Inflammatory macrophage (primary cell): Measurements from ENCODE around the gene PTPRCAP.
"Not testable (repeated sequence)": the region's sequence is repeated elsewhere in the genome, so short reads cannot be mapped to it uniquely, and the experiment has no call there.

Experiments used
- DNase-seq, 2 donors: peaks; one replicate each; pipeline ENCODE4 v3.0.0-alpha.2; 2020 to 2022

Gene PTPRCAP

DNA sequence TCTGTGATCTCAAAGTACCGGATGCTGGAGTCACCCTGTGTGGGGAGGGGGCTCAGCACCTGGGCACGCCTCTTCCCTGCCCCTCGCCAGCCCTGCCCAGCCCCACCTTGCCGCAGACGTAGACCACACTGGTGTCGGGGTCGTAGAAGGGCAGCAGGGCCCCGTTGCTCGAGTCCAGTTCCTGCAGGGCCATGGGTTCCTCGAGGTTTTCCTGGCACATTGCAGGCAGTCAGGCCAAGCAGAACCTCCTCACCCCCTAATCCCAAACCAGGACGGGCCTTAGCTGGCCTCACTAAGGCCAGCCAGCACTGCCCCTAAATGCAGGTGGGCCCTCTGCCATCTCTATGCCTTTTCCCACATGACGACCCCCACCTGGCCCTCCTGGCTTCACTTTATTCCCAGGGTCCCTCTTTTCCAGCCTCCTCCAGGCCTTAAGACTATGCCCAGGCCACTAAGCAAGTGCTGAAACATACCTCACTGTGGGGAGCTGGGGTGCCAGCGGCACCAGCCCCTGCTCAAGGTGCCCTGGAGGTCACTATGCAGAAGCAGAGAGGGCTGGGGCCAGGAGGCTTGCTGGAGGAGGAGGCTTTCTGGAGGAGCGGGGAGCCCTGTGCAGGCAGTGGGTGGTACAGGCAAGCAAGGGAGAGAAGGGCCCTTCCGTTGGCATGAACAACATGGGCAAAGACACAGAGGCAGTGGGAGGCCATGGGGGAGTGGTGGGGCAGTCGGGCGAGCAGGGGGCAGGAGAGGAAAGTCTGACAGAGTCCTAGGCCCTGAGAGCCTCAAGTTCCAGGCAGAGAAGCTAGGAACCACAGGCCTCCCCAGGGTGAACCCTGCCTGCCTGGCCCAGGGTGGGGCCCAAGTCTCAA lies 3.0 kb upstream of the PTPRCAP start:
- DNase-seq, result no peak

DNA sequence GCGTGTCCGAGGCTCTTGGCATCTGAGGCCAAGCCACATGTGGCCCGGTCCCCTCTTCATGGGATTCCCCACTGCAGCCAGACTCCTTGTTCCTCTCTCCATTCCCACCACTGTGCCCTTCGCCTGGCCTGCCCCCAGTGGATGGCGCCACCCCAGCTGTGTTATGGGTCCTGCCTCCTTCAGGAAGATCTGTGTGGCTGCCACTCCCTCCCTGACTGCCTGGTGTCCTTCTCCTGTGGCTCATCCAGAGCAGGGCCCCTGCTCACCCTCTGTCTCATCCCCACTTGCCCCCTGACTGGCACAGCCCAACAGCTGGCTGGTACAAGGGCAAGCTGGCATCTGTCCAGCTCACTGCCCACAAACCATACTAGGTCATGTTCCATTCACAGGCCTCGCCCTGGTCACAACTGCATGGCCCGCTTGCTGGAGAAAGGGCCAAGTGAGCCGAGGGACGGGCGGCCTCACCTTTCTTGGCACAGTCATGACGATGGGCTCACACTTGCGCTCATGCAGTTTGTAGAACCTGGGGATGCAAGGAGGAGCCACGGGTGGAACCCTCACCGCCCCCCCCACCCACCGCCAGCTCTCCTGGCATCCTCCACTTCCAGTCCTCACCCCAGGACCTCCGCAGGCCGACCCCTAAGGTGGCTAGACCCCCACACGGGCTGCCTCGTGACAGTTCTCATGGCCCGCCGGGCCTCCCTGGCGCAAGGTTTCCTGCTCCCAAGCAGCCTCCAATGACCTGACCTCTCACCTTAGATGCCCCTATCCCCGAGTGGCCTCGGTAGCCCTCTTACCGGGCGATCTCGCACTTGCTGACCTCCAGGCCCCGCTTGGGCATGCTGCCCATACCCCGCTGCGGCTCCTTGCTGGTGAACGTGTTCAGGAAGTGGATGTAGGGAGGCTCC lies 2.1 kb upstream of the PTPRCAP start:
- peak; percentile 55 to 69 for DNase-seq

DNA sequence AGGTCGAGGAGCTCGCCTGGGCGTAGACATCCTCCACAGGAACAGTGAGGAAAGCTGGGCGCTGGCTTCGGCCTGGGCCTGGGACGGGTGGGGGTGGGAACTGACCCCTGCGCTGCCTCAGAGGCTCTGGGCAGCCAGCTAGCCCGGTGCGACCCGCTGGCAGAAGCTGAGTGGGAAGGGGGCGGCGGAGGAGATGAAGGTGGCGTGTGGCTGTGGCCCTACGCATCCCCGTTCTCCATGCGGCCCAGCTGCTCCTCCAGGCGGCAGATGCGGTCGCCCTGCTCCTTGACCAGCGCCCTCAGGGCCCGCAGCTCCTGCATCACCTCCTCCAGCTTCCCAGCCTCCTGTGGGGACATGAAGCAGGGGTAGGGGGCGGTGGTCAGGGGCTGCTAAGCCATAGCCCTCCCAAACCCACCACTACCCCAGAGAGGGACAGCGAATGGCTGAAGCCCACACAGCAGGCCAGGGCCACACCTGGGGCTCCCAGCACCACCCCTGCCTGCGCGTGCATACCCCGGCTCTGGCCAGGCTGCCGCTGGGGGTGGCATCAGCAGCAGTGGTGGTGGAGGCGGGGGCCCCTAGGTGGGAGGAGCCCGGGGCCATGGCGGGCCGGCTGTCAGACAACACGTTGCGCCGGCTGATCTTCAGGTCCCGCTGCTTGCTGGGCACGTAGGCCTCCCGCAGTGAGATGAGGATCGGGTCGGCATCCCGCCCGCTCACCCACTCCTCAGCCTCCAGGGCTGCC lies 848 bp upstream of the PTPRCAP start:
- DNase-seq, result no peak

DNA sequence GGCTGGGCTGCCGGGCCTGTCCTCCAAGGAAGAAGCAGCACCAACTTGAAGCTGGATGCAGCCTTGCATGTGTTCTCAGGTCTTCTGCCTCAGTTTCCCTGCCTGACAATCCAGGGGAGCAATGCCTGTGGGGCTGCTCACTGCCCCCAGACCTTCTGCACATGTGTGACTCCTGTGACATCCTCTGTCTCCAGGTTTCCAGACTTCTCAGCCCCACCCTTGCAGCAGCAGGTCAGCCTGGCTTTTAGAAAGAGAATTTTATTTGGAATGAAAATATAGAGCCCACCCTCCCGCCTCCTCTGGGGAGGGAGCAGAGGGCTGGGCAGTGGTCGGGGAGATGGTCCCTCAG lies 301 bp upstream of the PTPRCAP start:
- no peak for DNase-seq

DNA sequence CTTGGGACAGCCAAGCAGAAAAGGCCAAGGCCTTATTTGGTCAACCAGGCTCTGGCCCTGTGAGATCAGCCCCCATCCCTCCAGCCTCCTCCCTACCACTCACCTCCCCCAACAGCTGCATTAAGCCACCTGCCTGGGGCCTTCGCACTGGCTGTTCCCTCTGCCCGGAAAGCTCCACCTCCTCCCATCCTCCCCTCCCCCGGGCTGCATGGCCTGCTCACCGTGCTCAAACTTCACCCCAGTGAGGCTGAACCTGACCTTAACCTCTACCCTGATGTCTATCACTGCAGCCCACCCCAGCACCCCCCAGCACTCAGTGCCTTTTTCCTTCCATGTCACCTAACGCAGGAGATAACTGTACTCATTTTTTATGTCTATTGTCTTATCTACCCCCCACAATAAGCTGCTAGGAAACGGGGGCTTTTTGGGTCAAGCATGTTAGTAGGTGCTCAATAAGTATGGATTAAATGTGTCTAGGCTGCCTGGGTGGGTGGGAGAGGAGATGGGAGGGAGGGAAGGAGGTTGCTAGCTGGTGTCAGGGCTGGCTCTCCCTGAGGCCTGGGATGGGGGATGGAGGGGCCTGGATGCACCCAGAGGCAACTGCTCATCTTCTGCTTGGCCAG lies 912 bp downstream of the PTPRCAP start:
- no peak for DNase-seq

DNA sequence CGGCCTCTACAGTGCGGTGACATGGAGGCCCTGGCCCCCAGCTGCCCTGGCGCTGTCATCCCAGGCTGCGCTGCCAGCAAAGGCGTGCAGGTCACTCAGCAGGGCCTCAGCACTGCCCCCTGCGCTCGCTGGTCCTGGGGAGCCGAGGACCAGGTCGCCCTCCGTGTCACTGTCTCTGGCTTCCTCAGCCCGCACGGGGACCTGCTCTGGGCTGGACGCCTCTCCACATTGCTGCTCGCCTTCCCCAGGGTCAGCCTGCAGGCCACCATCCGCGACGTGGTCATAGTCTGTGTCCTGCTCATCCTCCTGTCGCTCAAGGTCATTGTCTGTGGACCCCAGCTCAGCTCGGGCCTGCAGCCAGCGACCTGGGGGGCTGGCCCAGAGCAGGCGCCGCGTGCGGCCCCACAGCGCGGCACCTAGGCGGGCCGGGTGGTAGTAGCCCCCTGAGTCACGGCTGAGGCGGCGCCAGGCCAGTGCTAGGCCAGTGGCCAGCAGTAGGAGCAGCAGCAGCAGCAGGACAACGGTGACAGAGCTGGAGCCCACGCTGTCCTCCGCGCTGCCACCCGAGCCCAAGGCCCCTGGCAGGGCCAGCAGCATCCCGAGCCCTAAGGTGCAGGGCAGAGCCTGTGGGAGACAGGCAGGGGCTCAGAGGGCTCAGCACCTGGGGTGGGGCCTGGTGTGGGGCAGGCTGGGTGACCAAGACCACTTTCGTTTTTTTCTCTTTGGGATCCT lies 1.6 kb downstream of the PTPRCAP start:
- no peak for DNase-seq

DNA sequence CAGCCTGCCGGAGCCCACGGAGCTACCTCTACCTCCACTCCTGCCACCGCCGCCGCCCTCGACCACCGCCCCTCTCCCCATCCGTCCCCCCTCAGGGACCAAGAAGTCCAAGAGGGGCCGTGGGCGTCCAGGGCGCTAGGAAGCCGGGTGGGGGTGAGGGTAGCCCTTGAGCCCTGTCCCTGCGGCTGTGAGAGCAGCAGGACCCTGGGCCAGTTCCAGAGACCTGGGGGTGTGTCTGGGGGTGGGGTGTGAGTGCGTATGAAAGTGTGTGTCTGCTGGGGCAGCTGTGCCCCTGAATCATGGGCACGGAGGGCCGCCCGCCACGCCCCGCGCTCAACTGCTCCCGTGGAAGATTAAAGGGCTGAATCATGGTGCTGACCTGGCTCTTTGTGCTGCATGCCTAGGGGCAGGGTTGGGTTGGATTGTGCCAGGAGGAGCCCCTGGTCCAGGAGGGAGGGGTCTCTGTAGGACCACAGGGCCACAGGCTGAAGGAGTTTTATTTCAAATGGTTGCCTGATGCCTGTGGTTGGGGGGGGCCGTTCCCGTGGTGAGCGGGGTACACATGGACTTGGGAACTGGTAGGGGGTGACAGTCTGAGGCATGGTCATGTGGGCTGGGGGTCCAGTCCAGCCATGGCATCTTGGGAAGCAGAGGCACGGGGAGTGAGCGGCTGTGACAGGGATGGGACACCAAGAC lies 2.3 kb downstream of the PTPRCAP start:
- no peak for DNase-seq

DNA sequence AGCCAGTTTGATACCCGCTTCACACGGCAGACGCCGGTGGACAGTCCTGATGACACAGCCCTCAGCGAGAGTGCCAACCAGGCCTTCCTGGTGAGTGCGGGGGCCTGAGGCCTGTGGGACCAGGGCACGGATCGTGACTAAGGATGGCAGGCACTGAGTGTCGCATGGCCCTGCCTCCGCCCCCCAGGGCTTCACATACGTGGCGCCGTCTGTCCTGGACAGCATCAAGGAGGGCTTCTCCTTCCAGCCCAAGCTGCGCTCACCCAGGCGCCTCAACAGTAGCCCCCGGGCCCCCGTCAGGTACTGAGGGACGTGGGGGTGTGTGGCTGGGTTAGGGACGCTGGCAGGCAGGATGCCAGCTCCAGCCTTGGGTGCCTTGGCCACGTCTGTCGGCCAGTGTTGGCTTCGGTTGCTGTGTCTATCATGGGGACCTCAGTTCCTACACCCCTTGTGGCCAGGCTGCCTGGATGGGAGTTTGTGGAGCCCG lies 3.0 kb downstream of the PTPRCAP start:
- no peak for DNase-seq

DNA sequence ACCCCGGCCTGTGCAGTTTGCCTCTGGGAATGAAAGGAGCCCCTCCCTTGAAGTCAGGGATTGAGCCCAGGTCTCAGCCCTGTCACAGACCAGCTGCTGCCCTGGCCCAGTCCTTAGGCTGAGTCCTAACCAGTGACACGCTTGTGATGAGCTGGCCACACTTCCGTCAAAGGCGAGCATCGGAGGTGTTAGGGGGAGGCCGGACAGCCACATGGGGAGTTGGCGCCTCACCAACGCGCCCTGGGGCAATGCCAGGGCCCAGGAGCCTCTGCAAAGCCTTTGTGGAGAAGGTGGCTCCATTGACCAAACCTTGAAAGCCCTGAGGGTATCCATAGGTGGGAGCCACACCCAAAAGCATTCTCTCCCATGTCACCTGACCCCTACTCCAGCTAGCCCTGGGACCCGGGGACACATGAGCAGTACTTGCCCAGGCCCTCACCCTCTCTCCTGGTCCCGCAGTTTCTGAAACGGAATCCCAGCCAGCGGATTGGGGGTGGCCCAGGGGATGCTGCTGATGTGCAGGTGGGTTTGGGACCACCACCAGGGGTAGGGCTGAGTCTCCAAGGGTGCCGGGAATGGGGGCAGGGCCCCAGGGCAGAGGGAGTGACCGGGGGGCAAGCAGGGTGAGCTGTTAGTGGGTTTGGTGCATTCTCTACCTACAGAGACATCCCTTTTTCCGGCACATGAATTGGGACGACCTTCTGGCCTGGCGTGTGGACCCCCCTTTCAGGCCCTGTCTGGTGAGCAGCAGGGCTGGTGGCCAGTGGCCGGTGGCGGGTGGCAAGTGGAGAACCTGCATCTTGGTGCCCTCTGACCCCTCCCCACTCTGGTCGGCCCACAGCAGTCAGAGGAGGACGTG lies 3.7 kb downstream of the PTPRCAP start:
- no peak for DNase-seq

DNA sequence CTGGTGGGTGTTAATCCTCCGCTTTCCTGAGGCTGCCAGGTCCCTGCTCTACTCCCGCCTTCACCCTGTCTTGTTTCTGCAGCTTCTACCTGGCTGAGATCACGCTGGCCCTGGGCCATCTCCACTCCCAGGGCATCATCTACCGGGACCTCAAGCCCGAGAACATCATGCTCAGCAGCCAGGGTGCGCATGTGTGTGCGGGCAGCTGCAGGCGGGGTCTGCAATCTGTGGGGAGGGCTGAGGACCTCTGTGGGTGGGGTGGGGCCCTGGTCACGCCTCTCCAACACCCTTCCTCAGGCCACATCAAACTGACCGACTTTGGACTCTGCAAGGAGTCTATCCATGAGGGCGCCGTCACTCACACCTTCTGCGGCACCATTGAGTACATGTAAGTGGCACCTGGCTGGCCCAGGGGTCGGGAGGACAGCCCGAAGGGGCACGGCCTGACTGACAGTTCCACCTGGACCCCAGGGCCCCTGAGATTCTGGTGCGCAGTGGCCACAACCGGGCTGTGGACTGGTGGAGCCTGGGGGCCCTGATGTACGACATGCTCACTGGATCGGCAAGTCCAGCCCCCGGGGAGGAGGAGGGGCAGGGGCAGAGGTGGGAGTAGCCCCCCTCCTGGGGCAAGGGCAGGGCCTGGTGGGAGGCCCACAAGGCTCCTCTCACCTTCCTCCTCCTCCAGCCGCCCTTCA lies 4.7 kb downstream of the PTPRCAP start:
- DNase-seq, result no peak

DNA sequence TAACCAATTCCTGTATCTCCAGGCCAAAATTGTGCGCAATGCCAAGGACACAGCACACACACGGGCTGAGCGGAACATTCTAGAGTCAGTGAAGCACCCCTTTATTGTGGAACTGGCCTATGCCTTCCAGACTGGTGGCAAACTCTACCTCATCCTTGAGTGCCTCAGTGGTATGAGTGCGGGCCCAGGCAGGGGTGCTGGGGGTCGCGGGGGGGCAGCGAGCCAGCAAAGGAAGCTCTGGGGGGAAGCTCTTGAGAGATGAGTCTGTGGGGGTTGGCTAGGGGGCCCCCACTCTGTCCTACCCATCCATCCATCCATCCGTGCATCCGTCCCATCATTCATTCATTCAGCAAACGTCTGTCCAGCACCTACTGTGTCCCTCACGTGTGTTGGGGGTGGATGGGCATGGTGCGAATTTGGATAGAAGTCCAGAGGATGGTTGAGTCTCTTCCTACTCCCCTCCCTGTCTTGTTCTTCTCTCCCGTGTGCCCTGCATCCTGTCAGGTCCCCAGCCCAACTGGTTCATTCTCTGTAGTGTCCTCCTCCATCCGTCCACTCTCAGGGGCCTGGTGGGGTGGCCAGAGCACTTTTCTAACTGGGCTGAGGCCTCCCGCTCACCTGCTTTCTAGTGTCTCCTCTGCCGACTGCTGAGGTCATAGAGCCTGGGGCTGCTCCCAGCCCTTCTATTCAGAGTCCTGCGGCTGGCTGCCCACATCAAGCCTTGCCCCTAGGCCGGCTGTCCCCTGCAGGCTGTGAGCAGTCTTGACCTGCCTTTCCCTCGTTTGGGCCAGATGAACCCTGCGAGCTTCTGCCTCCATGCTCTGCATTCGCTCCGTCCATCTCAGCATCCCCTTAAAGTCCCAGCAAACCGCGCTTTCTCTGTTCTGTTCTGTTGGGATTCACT lies 5.9 kb downstream of the PTPRCAP start:
- DNase-seq, result no peak

DNA sequence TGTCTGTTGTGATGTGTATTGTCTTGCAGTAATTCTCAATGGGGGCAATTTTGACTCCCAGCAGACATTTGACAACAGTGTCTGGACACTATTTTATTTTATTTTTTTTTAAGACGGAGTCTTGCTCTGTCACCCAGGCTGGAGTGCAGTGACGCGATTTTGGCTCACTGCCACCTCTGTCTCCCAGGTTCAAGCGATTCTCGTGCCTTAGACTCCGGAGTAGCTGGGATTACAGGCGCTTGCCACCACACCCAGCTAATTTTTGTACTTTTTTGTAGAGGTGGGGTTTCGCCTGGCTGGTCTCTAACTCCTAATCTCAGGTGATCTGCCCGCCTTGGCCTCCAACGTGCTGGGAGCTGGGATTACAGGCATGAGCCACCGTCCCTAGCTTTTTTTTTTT lies 7.8 kb downstream of the PTPRCAP start:
- no peak for DNase-seq

DNA sequence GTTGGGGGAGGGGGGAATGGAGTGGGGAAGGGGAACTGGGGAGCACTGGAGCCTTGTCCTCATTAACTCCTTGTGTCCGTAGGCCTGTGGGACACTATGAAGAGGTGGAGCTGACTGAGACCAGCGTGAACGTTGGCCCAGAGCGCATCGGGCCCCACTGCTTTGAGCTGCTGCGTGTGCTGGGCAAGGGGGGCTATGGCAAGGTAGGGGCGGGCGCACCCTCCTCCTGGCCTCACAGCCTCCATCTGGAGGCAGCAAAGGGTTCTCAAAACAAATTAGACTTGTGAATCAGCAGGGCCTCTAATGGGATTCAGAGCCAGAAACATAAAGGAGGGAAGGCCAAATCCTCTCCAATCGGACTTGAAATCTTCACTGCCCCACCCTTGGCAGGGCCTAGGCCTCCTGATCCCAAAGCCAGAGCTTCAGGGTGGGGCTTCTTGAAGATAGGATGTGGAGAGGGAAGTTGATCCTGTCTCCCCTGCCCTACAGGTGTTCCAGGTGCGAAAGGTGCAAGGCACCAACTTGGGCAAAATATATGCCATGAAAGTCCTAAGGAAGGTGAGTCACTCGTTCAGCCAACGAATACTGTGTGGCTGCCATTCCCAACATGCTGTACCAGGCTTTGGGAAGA lies 8.3 kb downstream of the PTPRCAP start:
- DNase-seq, result no peak

DNA sequence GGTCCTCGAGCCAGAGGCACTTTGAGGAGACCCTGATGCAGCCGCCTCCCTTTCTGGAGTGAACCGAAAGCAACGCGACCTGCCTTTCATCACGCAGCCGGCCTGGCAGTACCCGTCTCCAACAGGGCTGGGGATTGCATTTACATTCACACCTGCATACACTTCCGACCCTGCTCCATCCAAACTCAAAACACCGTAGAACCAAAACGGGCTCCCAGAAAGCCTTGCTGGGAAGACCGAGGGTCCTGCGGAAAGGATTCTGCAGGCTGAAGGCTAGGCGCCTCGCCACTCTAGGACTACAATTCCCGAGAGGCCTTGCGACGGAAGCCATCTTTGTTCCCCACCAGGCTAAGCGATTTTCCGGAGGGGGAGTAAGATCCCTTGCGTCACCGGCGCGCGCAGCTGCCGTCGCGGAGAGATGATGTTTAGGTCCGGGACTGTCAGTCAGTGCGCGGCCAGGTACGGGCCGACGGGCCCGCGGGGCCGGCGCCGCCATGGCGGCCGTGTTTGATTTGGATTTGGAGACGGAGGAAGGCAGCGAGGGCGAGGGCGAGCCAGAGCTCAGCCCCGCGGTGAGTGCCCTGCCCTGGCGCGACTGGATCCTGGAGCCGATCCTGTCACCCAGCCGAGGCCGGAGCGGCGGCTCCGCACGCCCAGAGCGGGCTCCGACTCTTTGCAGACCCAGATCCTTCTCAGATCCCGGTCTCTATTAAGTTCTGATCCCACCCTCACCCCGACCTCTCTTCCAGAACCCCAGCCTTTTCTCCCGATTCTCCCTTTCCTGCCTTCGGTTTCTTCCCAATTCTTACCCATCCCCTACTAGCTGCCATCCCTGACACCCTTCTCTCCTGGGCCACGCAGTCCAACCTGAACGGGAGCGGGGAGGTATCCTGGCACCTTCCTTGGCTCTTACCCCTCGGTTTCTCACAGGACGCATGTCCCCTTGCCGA lies 9.2 kb downstream of the PTPRCAP start, which contains the start of gene RPS6KB2:
Gene RPS6KB2 (plus strand): TSS at position 443 of the 950 bp plus-strand sequence. CDS start 52 bp downstream, at position 495.
- peak; percentile 97 to 99 for DNase-seq

DNA sequence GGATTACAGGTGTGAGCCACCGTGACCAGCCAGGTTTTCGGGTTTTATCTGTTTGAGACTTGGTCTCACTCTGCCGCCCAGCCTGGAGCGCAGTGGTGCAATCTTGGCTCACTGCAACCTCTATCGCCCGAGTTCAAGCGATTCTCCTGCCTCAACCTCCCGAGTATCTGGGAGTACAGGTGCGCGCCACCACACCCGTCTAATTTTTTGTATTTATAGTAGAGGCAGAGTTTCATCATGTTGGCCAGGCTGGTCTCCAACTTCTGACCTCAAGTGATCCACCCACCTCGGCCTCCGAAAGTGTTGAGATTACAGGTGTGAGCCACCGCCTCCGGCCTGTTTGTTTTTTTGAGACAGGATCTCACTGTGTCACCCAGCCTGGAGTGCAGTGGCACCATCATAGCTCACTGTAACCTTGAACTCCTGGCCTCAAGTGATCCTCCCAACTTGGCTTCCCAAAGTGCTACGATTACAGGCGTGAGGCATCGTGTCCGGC lies 10.1 kb downstream of the PTPRCAP start:
- DNase-seq, result not testable (repeated sequence)
